OCI-LY1 (cell line): Measurements from ENCODE around the gene TLDC2.

Source experiments
- H2AFZ ChIP-seq: fragments of 200-600 bp; sonication (generic), shearing (Covaris generic); 2 replicates; pipeline ENCODE4 v1.6.0; 2014; ENCODE audit warnings: antibody characterized with exemption, mild to moderate bottlenecking, low read length
- H3F3A ChIP-seq: fragments of 200-600 bp; sonication (generic), shearing (Covaris generic); 2 replicates; pipeline ENCODE4 v1.6.0; 2014; ENCODE audit warnings: mild to moderate bottlenecking, antibody characterized with exemption, low read length, moderate library complexity; ENCODE audit not compliant: insufficient read depth
- H3K27ac ChIP-seq: fragments of 200-600 bp; sonication (generic); 2 replicates; pipeline ENCODE4 v1.5.1; 2014; ENCODE audit warnings: low read length, mixed run types, mild to moderate bottlenecking, low read depth; ENCODE audit not compliant: poor library complexity, severe bottlenecking
- H3K27me3 ChIP-seq: fragments of 200-600 bp; sonication (generic); 2 replicates; pipeline ENCODE4 v1.6.0; 2014; ENCODE audit warnings: antibody characterized with exemption, mild to moderate bottlenecking, low read length, moderate library complexity; ENCODE audit not compliant: insufficient read depth
- H3K36me3 ChIP-seq: fragments of 200-600 bp; sonication (generic); 2 replicates; pipeline ENCODE4 v1.6.1; 2014; ENCODE audit warnings: mild to moderate bottlenecking, antibody characterized with exemption, low read length, moderate library complexity, mixed read lengths; ENCODE audit not compliant: insufficient read depth
- H3K4me1 ChIP-seq: fragments of 200-600 bp; sonication (generic); 2 replicates; pipeline ENCODE4 v1.5.1; 2014; ENCODE audit warnings: mild to moderate bottlenecking, low read length, moderate library complexity; ENCODE audit not compliant: insufficient read depth, severe bottlenecking
- H3K4me2 ChIP-seq: fragments of 200-600 bp; sonication (generic), shearing (Covaris generic); 2 replicates; pipeline ENCODE4 v1.6.1; 2014; ENCODE audit warnings: low read length
- H3K4me3 ChIP-seq: fragments of 200-600 bp; sonication (generic); 2 replicates; pipeline ENCODE4 v1.5.1; 2014; ENCODE audit warnings: low read length, low read depth, mild to moderate bottlenecking, mixed read lengths; ENCODE audit not compliant: poor library complexity, severe bottlenecking
- H3K79me2 ChIP-seq: fragments of 200-600 bp; shearing (Covaris generic); 2 replicates; pipeline ENCODE4 v1.6.1; 2016; ENCODE audit warnings: mixed run types, low read length, mixed read lengths; ENCODE audit not compliant: insufficient read depth
- H3K9ac ChIP-seq: fragments of 200-600 bp; sonication (generic), shearing (Covaris generic); 2 replicates; pipeline ENCODE4 v1.6.1; 2014; ENCODE audit warnings: mild to moderate bottlenecking, low read length, mixed read lengths
- H3K9me2 ChIP-seq: fragments of 200-600 bp; sonication (generic), shearing (Covaris generic); 2 replicates; pipeline ENCODE4 v1.6.1; 2014; ENCODE audit warnings: low read depth, mild to moderate bottlenecking, low read length, mixed read lengths
- H3K9me3 ChIP-seq: fragments of 200-600 bp; shearing (Covaris generic); 2 replicates; pipeline ENCODE4 v1.6.1; 2014; ENCODE audit warnings: low read length, mixed read lengths
- H4K20me1 ChIP-seq: fragments of 200-600 bp; sonication (generic), shearing (Covaris generic); 2 replicates; pipeline ENCODE4 v1.6.0; 2016; ENCODE audit warnings: mild to moderate bottlenecking, low read length; ENCODE audit not compliant: insufficient read depth
- CTCF ChIP-seq: fragments of 200-600 bp; sonication (generic), shearing (Covaris generic); IDR thresholded peaks from 2 replicates; pipeline ENCODE4 v1.5.1; 2017; ENCODE audit warnings: mild to moderate bottlenecking, antibody characterized with exemption, low read length, moderate library complexity, mixed read lengths
- EZH2 ChIP-seq: fragments of 200-600 bp; sonication (generic), shearing (Covaris generic); IDR thresholded peaks from 2 replicates; pipeline ENCODE4 v1.8.0; 2017; ENCODE audit warnings: borderline replicate concordance, mixed run types, mild to moderate bottlenecking, antibody characterized with exemption, low read length, moderate library complexity, mixed read lengths

The TLDC2 gene

DNA sequence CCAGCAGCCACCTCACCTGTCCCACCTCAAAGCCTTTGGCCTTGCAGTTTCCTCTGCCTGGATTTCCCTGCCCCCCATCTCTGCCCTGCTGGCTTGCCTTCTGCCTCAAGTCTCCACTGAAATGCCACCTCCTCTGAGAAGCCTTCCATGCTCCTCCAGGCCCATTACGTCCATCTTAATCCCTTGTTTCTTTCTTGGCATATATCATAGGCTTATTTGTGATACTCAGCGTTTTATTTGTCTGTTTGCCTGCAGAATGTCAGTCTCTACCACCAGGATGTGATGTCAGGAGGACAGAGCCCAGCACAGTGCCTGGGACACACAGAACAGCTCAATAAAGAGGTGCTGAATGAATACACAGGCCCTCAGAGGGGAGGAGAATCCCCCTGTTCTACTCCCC lies 24.4 kb upstream of the TLDC2 start:
- Histone ChIP-seq H4K20me1 (no peaks in the 10 kb centered on the region), H3K9me3 (peaks cover 4% of the 10 kb centered on the region; the same call in 1 of the 2 replicates), H2AFZ (no peak overlapping the region), H3K27ac (peak overlapping the region; percentile 75), H3K79me2 (no peaks in the 10 kb centered on the region), H3K4me2 (no peak overlapping the region; the same call in 1 of the 2 replicates), H3K36me3 (peaks cover 9% of the 10 kb centered on the region), H3F3A (no peaks in the 10 kb centered on the region), H3K9ac (peak overlapping the region; percentile 27; the same call in 1 of the 2 replicates), H3K4me1 (peaks cover 56% of the 10 kb centered on the region), H3K9me2 (no peaks in the 10 kb centered on the region), H3K27me3 (no peaks in the 10 kb centered on the region), H3K4me3 (no peak overlapping the region)
- TF ChIP-seq CTCF (no peak), EZH2 (no peak)

GRCh38 chr20:36852187-36852586 lies 23.8 kb upstream of the TLDC2 start:
- no peaks in the 10 kb centered on the region for H4K20me1 ChIP-seq
- peak overlapping the region; percentile 75 for H3K27ac ChIP-seq
- H3K9ac ChIP-seq, result peak overlapping the region; percentile 27; the same call in 1 of the 2 replicates
- H3K4me1 ChIP-seq, result peaks cover 56% of the 10 kb centered on the region
- no peak overlapping the region for H2AFZ ChIP-seq
- H3K4me3 ChIP-seq, result peak overlapping the region; percentile 7
- TF ChIP-seq CTCF (no peak), EZH2 (no peak)
- H3K9me3 ChIP-seq, result peaks cover 4% of the 10 kb centered on the region; the same call in 1 of the 2 replicates
- H3K9me2 ChIP-seq, result no peaks in the 10 kb centered on the region
- H3K4me2 ChIP-seq, result peak overlapping the region; percentile 31
- peaks cover 9% of the 10 kb centered on the region for H3K36me3 ChIP-seq
- no peaks in the 10 kb centered on the region for H3K79me2 ChIP-seq
- H3K27me3 ChIP-seq, result no peaks in the 10 kb centered on the region
- no peaks in the 10 kb centered on the region for H3F3A ChIP-seq

- Histone ChIP-seq H3K4me3 (no peak overlapping the region), H3K9ac (no peak overlapping the region), H3F3A (no peaks in the 10 kb centered on the region), H3K27me3 (no peaks in the 10 kb centered on the region), H3K9me2 (no peaks in the 10 kb centered on the region), H2AFZ (no peak overlapping the region), H3K79me2 (no peaks in the 10 kb centered on the region), H3K36me3 (peaks cover 9% of the 10 kb centered on the region), H3K27ac (no peak overlapping the region), H3K4me1 (peaks cover 45% of the 10 kb centered on the region), H3K4me2 (no peak overlapping the region), H4K20me1 (no peaks in the 10 kb centered on the region), H3K9me3 (peaks cover 4% of the 10 kb centered on the region; the same call in 1 of the 2 replicates)
- TF ChIP-seq EZH2 (no peak), CTCF (no peak)
These were observed 21.3 kb upstream of the TLDC2 start for GRCh38 chr20:36854348-36855240.
